HG02970 (cell line): Measurements from ENCODE around the gene H3-3A.
A peak's percentile ranks its signal among the peaks of the same experiment; 100 is the strongest.

Experiments used
- ATAC-seq: cut with Tn5 transposase; IDR thresholded peaks from one replicate; pipeline ENCODE4 v1.9.1; 2021; ENCODE audit warnings: mild to moderate bottlenecking, moderate library complexity, moderate number of reproducible peaks; ENCODE audit not compliant: unreplicated experiment, low FRiP score

H3-3A gene

DNA sequence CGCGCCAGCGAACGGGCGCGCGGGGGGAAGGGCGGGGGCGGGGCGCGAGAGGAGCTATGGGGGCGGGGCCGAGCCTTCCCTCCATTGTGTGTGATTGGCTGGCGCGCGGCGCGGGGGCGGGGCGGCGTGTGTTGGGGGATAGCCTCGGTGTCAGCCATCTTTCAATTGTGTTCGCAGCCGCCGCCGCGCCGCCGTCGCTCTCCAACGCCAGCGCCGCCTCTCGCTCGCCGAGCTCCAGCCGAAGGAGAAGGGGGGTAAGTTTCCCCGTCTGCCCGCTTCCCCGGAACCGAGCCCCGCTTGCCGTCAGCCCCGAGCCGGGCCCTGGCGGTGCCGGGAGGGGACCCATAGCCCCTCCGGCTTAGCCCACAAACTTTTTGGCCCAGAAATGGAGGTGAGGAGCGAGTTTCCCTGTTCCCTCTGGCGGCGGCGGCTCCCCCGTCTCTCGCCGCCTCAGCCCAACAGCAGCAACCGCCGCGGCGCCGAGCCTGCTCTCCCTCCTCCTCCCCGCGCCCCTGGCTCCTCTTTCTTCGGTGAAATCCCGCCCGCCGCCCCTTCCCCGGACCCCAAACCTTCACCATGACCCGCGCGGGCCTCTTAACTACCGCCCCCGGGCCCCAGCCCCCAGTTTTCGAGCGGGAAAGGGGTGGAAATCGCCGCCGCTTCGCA is at the start of gene H3-3A:
H3-3A (plus strand) TSS at position 159 of the 666 bp plus-strand sequence. CDS start 1,636 bp downstream, outside the sequence.
- peak; percentile 76 for ATAC-seq

DNA sequence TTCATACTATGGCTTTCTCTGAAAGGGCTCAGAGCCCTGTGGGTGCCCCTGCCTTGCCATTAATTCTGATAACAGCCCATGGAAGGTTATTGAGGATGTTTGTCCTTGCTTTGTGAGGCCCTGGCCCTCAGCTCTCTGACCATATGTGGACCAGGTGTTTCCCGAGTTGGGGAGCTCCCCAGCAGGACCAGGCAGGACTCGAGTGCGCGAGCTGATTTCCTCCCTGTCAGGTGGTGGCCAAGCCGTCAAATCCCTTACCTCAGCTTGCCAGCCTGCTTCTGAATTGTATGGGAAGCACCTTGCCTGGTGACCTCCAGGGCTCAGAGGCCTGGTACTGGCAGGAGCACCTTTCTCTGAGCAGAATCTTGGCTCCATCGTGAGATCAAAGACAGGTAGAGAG is 45.4 kb upstream of the H3-3A start:
- no peak for ATAC-seq

DNA sequence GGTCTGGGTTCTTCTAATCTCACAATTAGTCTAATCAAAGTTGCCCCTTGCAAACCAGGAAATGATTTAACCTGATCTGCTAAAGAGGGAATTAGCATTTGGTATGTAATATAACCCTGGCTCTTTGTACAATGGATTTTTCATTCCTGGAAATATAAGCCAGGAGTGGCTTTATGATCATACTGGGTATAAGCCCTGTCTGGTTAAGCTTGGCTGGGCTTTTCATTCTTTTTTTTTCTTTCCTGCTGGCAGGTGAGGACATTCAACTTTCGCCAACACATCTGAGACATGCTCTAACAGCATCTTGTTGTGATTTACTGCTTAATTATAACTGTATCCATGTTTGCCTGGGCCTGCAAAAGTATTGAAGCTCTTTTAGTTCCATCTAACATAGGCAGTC is 42.9 kb upstream of the H3-3A start:
- ATAC-seq = no peak

DNA sequence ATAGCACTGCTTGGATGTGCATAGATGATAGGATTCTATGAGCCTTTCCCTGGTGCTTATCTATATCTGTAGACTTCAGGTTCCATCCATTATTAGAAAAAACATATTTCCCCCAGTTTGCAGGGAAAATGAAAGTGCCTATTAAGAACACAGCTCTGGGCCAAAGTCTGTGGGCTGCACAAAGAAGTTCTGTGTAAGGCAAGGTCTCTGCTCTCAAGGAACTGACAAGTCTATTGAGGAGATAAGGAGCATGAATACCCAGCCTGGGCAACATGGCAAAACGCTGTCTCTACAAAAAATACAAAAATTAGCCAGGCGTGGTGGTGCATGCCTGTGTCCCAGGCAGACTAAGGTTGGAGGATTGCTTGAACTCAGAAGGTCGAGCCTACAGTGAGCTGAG is 41.1 kb upstream of the H3-3A start:
- ATAC-seq = no peak

DNA sequence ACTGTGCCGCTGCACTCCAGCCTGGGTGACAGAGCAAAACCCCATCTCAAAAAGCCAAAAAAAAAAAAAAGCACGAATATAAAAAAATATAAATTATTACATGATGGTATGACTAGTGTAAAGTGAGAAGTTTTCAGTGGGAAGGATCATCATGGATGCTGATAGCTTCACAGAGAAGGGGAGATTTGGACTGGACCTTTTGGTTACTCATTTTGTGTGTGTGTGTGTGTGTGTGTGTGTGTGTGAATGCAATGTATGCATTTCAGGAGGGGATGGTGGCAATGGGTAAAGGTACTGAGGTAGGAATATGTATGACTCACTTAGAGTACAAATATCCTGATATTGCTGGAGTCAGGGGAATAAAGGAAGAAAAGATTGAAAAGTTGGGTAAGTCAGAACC is 40.7 kb upstream of the H3-3A start:
- no peak for ATAC-seq

DNA sequence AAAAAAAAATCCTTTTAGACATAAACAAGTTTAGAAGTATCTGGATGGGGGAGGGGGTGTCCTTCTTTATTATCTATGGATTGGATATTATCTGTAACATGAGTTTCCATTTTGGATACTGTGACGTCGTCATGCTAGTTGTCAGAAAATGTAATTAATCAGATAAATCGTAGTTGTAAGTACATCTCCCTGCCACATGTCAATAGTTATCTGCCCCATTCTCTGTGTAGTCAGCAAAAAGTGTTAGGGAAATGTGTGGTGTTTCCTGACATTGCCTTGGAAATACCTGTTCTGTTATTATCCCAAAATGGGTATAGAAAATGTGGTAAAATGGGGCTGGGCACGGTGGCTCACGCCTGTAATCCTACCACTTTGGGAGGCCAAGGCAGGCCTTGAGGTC is 38.8 kb upstream of the H3-3A start:
- ATAC-seq = no peak

DNA sequence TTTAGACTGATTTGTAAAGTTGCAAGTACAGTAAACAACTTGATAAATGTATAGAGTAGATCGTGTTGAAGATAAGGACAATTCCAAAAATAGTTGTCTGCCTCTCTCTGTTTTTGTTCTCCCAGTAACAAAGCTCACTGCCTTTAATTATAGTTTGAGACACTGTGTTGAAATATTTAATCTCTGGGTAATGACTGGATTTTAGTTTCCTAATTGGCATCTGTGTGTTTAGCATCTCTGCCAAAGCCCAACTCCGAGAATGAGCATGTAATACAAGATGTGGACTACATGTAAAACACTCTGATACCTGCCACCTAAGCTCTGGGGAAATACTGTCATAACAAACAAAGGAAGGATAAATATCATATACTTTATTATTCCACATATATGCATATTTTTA is 35.7 kb upstream of the H3-3A start:
- ATAC-seq = no peak

DNA sequence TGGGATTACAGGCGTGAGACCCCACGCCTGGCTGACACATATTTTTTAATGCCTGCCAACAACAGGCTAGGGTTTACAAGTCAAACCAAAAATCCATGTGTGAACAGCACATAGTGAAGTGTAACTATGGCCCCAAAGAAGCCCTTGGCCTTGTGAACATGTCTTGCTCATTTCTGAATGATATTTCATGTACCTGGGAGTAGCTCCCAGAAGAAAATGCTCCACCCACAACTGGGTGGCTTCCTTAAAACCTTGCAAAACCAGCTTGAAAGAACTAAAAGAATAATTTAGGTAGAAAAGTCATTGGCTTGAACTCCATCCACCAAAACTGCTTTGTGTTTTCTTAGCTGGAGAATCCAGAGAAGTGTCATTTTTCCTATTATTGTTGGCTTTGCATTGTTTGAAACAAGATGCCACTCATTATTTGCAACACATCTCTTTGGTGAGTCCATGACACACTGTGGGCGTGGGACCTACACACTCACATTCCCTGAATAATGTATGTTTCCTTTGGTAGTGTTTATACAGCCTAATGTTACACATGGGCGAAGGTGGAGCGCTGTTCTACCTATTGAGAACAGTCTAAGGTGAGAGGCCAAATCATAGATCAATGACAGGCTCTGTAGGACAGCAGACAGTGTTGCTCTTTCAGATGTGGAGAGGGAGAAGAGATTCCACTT is 34.8 kb upstream of the H3-3A start:
- ATAC-seq = no peak

DNA sequence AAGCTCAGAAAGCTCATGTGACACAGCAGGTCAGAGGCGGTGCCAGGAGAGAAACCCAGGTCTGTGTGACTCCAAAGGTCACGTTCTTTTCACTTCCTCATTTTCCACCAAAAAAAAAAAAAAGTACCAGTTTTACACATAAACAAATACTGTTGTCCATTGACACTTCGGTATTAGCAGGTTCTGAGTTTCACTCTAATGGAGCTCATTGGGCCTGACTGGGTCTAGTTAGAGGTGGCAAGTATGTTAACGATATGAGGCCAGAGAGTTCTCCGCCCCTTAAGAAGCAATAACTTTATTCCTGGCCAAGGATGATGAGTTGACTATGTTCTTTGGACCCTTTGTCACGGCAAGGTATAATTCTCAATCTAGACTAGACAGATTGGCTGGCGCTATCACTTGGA is 33.4 kb upstream of the H3-3A start:
- peak; percentile 82 for ATAC-seq

DNA sequence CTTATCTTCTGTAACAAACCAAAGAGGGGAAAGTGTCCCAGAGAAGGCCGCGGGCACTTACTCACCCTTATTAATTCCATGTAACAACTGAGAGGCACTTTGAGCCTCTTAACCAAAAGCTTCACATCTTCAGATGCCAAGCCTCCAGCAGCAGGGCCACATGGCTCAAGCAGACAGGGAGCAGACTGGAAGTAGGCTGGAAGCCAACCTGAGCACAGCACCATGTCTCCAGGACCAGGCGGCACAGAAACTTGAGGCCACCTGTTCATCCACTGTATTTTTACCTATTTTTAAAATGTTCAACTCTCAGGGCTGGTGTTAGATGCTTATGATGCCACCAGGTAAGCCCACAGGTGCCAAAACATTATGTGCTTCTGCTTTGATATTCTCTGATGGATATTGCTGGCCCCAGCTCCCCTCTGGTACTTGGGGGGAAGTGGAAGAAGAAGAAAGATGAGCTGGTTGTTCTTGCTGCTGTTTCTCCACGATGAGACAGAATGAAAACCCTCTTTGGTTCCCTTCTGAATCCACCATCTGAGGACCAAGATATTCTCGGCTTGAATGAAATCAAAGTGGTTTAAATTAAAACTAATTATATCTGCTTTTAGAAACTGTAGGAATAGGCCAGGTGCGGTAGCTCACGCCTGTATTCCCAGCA is 32.8 kb upstream of the H3-3A start:
- no peak for ATAC-seq

DNA sequence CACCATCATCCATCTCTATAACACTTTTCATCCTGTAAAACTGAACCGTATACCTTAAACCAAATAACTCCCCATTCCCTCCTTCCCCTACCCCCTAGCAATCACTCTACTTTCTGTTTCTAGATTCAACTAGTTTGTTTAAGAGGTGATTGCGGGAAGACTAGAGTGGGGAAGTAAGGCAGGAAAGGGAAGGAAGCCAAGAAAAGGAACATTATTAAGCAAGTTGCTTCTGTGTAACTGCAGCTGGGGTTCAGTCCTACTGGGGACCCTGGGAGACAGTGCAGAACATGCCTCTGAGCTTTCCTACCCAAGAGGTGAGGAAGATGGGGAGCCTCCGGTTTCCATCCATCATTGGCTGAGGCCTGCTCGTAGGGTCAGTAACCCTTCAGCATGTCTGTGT is 28.9 kb upstream of the H3-3A start:
- ATAC-seq = no peak

DNA sequence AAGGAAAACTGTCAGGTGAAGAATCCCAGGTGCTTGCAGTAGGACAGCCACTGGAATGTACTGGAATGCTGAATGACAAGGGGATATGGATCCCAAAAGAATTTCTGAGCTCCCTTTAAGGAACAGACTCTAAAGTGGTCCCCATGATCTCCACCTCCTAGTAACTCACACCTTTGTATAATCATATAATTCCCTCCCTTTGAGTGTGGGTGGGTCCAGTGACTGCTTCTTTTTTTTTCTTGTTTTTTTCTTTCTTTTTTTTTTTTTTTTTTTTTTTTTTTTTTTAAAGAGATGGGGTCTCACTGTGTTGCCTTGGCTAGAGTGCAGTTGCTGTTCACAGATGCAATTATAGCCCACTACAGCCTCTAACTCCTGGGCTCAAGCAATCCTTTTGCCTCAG is 28.5 kb upstream of the H3-3A start:
- no peak for ATAC-seq

DNA sequence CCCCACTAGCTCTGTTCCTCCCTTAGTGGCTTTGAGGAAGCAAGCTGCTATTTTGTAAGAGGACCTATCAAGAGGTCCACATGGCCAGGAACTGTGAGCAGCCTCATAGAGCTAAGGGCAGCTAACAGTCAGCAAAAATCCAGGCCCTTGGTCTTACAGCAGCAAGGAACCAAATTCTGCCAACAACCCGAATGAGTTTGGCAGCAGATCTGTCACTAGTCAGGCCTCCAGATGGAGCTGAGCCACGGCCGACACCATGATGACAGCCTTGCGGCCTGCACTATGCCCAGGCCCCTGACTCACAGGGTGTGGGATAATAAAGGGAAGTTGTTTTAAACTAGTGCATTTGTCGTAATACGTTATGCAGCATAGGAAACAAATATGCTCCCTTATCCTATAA is 28.0 kb upstream of the H3-3A start:
- ATAC-seq = no peak

DNA sequence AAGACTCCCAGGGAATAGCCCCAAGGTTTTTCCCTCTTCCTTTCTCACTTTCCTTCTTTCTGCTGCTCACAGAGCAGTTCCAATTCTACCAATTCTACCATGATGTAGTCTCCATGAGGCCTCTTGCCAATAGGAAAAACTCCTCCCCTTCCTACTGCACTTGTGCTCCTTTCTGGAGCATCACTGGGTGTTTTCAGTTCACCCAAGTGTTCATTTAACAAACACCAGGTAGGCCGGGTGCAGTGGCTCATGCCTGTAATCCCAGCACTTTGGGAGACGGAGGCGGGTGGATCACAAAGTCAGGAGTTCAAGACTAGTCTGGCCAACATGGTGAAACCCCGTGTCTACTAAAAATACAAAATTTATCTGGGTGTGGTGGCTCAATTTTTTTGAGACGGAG is 26.6 kb upstream of the H3-3A start:
- ATAC-seq = no peak

DNA sequence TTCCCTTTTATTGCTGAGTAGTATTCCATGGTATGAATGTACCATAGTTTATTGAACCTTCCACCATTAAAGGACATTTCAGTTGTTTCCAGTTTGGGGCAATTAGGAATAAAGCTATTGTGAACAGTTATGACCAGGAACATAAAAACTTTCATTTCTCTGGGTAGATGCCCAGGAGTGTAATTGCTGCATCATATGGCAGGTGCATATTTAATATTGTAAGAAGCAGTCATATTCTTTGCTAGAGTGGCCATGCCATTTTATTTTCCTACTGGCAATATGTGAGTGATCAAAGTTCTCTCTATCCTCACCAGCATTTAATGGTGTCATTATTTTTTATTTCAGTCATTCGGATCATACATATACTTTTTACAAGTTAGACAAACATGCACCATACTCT is 23.9 kb upstream of the H3-3A start:
- no peak for ATAC-seq

DNA sequence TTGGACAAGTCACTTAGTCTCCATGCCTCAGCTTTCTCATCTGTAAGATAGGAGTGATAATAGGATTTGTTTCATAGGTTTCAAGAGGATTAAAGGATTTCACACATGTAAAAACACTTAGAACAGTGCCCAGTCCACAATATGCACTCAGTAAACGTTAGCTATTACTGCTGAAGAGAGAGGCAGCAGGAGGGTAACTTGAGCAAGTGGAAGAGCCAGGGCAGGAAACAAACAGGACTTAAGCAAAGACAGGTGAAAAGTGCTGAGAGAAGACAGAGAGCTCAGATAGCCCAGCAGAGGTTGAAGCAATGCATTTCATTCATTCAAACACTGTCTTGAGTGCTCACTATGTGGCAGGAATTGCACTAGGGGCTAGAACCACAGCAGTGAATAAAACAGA is 21.1 kb upstream of the H3-3A start:
- ATAC-seq = no peak

DNA sequence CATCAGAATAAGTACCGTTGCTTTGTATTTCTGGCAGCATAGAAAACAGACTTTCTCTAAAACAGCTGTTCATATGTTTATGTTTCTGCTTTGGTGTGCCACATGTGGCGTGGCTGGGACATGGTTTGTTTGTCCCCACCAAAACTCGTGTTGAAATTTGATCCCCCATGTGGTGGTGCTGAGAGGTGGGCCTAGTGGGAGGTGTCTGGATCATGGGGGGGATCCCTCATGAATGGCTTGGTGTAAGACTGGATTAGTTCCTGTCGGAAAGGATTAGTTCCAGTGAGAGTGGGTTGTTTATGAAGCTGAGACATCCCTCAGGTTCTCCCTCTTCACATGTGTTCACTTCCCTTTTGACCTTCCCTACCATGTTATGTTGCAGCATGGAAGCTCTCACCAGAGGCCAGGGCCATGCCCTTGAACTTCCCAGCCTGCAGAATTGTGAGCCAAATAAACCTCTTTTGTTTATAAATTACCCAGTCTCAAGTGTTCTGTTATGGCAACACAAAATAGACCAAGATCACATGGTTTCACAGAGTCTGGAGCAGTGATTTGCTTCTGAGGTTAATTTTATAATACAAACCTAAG is 17.9 kb upstream of the H3-3A start:
- no peak for ATAC-seq

DNA sequence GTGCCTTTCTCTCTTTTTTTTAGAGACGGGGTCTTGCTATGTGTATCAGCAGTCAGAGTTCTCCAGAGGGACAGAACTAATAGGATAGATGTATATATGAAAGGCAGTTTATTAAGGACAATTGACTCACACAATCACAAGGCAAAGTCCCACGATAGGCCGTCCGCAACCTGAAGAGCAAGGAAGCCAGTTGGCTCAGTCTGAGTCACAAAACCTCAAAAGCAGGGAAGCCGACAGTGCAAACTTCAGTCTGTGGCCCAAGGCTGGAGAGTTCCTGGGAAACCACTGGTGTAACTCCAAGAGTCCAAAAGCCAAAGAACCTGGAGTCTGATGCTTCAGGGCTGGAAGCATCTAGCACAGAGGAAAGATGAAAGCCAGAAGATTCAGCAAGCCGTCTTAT is 16.3 kb upstream of the H3-3A start:
- no peak for ATAC-seq

DNA sequence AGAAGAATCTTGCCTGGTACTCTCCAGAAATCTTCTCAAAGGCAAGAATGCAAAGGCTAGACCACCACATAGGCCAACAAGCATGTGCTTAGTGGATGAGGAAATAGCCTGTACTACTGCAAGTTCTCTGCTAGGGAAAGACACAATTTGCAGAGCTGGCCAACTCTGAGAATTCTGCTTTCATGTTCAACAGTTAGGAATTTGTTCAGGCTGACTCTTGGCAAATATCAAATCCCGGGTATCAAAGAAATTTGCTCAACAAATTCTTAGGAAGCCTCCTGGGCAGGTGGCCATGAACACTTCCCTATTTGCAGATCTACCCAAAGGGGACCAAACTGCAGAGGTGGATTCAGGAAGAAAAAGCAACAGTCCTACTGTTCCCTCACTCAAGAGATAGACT is 15.0 kb upstream of the H3-3A start:
- no peak for ATAC-seq

DNA sequence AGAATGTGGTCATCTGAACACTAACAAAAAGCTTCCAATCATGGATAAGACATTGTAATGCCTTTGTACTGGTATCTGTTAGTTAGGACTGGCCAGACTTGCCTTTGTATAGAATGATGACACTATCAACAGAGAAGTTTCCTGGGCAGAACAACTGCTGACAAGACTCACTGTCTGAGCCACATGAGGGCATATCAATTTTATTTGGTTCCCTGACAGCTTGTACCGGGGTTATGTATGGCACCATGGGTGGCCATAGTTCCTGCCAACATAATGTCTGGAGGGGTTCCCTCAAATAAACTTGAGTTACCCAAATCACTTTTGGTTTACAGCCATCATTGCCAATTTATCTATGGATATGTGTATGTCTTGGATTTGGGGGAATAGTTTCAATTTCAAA is 13.6 kb upstream of the H3-3A start:
- ATAC-seq = no peak

DNA sequence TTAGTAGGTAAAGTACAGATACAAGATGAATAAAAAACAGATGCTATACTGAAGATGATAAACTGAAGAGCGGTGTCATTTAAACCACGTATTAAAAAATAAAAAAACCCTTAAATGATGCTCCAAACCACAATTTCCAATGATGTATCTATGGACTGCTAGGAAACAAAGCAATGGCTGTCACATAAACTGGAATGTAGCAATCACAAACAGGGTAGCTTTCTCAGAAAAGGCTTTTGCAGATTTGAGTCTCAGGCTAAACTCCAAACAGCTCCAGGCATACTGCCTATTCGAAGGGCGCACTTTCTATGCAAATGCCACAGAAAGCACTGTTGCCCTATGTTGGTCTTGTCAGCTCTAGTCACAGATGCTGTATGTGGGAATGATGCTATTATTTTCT is 12.4 kb upstream of the H3-3A start:
- no peak for ATAC-seq

DNA sequence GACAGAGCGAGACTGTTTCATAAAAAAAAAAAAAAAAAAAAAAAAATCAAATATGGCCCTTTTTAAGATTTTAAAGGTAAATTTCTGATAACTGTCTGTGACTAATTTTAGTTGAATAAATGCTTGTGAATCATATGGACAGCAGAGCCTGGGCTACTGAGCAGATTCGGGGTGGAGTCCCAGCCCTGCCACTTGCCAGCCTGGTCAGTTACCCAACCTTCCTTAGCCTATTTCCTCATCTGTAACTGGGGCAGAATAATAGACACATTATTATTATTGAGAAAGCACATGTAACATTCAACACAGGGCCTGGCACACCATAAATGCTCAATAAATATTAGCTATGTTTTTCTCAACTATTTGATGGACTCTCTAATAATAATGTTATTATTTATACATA is 11.2 kb upstream of the H3-3A start:
- no peak for ATAC-seq
